Testis (tissue), 3 donors: ENCODE data around the gene PLEKHA1. TPM values are rescaled to one million over a fixed set of nuclear protein-coding genes. Genes with fewer than 3 reads are reported as not detected.

Experiments used
- DNase-seq: peaks from one replicate; pipeline ENCODE4 v3.0.0-alpha.2; 2019
- H3K27ac ChIP-seq, 2 donors: fragments of 200-600 bp; sonication (generic); one replicate each; pipeline ENCODE4 v1.5.1; 2019
- H3K27me3 ChIP-seq: fragments of 200-600 bp; sonication (generic); one replicate; pipeline ENCODE4 v1.5.1; 2019
- H3K36me3 ChIP-seq: fragments of 200-600 bp; sonication (generic); one replicate; pipeline ENCODE4 v1.5.1; 2017; ENCODE audit warnings: low read depth; ENCODE audit errors: missing control alignments
- H3K4me1 ChIP-seq: fragments of 200-600 bp; sonication (generic); one replicate; pipeline ENCODE4 v1.5.1; 2019
- H3K4me3 ChIP-seq, 2 donors: fragments of 200-600 bp; sonication (generic); one replicate each; pipeline ENCODE4 v1.5.1; 2017 to 2019
- H3K9me3 ChIP-seq: fragments of 200-600 bp; sonication (generic); one replicate; pipeline ENCODE4 v1.5.1; 2017
- POLR2A ChIP-seq: fragments of 450-650 bp; IDR thresholded peaks from one replicate; pipeline ENCODE4 v1.6.1; 2017; ENCODE audit warnings: antibody characterized with exemption, mild to moderate bottlenecking, moderate library complexity
- WGBS, 2 donors: methylation state at CpG; one replicate each; pipeline ENCODE4 v1.1.5; 2018; 5-methylcytosine and 5-hydroxymethylcytosine counted together
- intact Hi-C: fragments of 100-400 bp; cut with DNase I; formaldehyde crosslinking; loops from one replicate; pipeline ENCODE4 v1.15.1; 2023; ENCODE audit warnings: low total_unique reads
- polyA plus RNA-seq: library from polyadenylated mRNA; stranded (reverse); fragments of 350-450 nt; fragmentation: Illumina TruSeq; extraction: RNeasy Lipid Tissue Mini Kit (QIAGEN cat#74804); gene quantifications from one replicate; pipeline ENCODE4 v1.2.3, GENCODE V29; 2014; ENCODE audit warnings: low read depth, low replicate concordance; ENCODE audit not compliant: insufficient read depth
- total RNA-seq, 2 donors: library from RNA; depleted of rRNA; stranded (reverse); fragments of >200 nt; gene quantifications; one replicate each; pipeline ENCODE4 v1.2.3, GENCODE V29; 2016
- TF ChIP-seq, protein P1 (sequence below), 3 experiments: fragments of 450-650 bp in 2 of 3; fragments of 200-600 bp in 1 of 3; sonication (generic) in 1 of 3; IDR thresholded peaks; one replicate each; pipeline ENCODE4 v1.5.1; 2016 to 2019; ENCODE audit warnings: antibody characterized with exemption in 3 of 3, mild to moderate bottlenecking in 2 of 3, moderate library complexity in 1 of 3

Gene PLEKHA1
- total and polyA plus RNA-seq, 3 donors from 2014 or later: 27.6 to 66.6 (median 35.7) TPM

DNA sequence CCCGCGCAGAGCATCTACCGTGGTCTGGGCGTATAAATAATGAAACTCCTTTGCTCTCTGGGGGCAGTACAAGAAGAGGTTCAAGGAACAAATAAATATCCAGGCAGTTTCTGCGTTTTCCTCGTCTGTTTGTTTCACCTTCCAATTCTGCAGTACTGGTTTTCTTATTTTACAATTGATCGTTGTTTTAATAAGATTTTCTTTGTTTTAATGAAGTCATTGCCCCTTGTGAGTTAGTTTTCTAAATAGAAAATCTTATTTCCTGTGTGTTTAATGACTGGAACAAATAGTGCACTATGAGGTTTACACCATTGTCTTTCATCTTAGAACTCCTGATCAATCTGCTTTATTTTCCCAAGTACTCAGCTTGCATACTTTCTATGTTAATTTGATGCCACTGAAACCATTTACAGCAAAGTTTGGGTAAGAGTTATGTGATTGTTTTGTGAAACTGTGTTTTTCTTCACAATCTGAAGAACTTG, 1.2 kb downstream of the PLEKHA1 start:
- DNase-seq: no peak
- peaks cover 10% of the 10 kb centered on the region for H3K4me1 ChIP-seq
- intact Hi-C loops: no loop called here

DNA sequence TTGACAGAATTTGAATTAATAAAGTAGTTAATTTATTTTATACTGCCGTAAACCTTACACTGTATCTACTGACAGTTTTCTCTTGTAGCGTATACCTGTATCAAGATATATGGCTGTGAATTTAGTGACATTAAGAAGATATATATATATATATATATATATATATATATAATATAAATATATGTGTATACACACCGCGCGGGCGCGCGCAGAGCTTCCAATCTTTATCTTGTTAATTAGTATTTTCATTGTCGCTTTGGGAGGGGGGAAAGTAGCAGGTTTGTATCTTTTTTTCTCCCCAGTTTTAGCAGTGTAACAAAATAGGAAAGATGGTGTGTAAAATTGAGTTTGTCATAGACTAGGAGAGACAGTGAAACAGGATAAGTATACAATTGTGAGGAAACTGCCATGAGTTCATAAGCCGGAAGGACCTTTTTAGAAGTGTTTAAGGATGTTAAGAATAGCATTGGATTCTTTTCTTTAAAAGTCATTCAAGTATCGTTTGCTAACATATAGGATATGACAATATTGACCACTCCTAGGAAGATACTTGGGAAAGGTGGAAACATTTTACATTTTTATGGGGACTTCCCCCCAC, 2.0 kb downstream of the PLEKHA1 start:
- intact Hi-C loops: no loop called here
- no peak overlapping the region for H3K4me3 ChIP-seq
- no peak overlapping the region for H3K27ac ChIP-seq
- no peak for DNase-seq
- H3K4me1 ChIP-seq: peaks cover 10% of the 10 kb centered on the region
- TF ChIP-seq POLR2A: no peak
- TF ChIP-seq, protein P1, sequence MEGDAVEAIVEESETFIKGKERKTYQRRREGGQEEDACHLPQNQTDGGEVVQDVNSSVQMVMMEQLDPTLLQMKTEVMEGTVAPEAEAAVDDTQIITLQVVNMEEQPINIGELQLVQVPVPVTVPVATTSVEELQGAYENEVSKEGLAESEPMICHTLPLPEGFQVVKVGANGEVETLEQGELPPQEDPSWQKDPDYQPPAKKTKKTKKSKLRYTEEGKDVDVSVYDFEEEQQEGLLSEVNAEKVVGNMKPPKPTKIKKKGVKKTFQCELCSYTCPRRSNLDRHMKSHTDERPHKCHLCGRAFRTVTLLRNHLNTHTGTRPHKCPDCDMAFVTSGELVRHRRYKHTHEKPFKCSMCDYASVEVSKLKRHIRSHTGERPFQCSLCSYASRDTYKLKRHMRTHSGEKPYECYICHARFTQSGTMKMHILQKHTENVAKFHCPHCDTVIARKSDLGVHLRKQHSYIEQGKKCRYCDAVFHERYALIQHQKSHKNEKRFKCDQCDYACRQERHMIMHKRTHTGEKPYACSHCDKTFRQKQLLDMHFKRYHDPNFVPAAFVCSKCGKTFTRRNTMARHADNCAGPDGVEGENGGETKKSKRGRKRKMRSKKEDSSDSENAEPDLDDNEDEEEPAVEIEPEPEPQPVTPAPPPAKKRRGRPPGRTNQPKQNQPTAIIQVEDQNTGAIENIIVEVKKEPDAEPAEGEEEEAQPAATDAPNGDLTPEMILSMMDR (IDR thresholded peaks at IDR 0.05): no peak
- no peaks in the 10 kb centered on the region for H3K9me3 ChIP-seq
- 52 to 71% methylated on average over 11 of the region's 11 CpGs for WGBS, 2 donors
- H3K27me3 ChIP-seq: no peaks in the 10 kb centered on the region
- H3K36me3 ChIP-seq: no peaks in the 10 kb centered on the region

More for the DNA sequence above, 1.2 kb downstream of the PLEKHA1 start:
- TF ChIP-seq POLR2A: no peak
- TF ChIP-seq, protein P1 (IDR thresholded peaks at IDR 0.05): no peak
- H3K27ac ChIP-seq: peak overlapping the region; percentile 82 to 96
- no peaks in the 10 kb centered on the region for H3K27me3 ChIP-seq
- H3K9me3 ChIP-seq: no peaks in the 10 kb centered on the region
- H3K36me3 ChIP-seq: no peaks in the 10 kb centered on the region
- H3K4me3 ChIP-seq: peak overlapping the region; percentile 76 to 89
- 0 to 1% methylated on average over 7 of the region's 7 CpGs for WGBS, 2 donors

DNA sequence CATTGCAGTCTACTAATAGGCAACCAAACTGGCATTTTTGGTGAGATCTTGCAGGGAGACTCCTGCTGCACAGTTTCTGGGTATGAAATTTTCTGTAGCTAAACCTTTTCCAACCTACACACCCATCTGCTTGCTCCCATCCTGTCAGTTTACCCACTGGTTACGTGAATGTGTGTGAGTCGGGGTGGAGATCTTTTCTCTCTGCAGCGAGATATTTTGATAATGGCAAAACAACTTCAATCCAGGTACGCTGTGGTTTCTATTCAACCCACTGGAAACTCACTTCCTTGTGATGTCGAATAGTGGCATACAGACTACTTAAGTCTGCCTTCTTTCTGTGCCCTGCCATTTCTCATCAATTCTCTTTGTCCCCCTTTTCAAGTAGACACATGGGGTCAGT, 4.5 kb downstream of the PLEKHA1 start:
- Histone ChIP-seq H3K4me3 (no peak overlapping the region), H3K27me3 (no peaks in the 10 kb centered on the region), H3K4me1 (peaks cover 6% of the 10 kb centered on the region), H3K36me3 (no peaks in the 10 kb centered on the region), H3K27ac (no peak overlapping the region), H3K9me3 (no peaks in the 10 kb centered on the region)
- intact Hi-C loops: no loop called here
- TF ChIP-seq POLR2A: no peak
- TF ChIP-seq, protein P1 (IDR thresholded peaks at IDR 0.05): no peak
- DNase-seq: no peak
- WGBS, 2 donors: 96 to 98% methylated on average over 5 of the region's 5 CpGs

GRCh38 chr10:122379537-122379936, 5.0 kb downstream of the PLEKHA1 start:
- WGBS, 2 donors: 92 to 100% methylated on average over 2 of the region's 2 CpGs

More at GRCh38 chr10:122379537-122379936, 5.0 kb downstream of the PLEKHA1 start:
- Histone ChIP-seq H3K27ac (no peak overlapping the region), H3K4me3 (no peak overlapping the region), H3K27me3 (no peaks in the 10 kb centered on the region), H3K9me3 (no peaks in the 10 kb centered on the region), H3K4me1 (peaks cover 6% of the 10 kb centered on the region), H3K36me3 (no peaks in the 10 kb centered on the region)
- no peak for DNase-seq
- intact Hi-C loops: no loop called here
- no peak for TF ChIP-seq POLR2A
- TF ChIP-seq, protein P1 (IDR thresholded peaks at IDR 0.05): no peak
